ENCODE results near the gene FSIP1.

FSIP1 gene

GRCh38 chr15:39622660-39623516 is 159.8 kb downstream of the FSIP1 start:
- TF ChIP-seq POLR2AphosphoS5 (IDR thresholded peaks at IDR 0.05; ENCODE audit: low read depth, low read length): no peak
- no peak for TF ChIP-seq FOXP2 (optimal IDR thresholded peaks at IDR 0.05; ENCODE audit: borderline replicate concordance, extremely low read depth, extremely low read length, insufficient read depth)
- no peak for TF ChIP-seq SIN3A (IDR thresholded peaks at IDR 0.05; ENCODE audit: borderline replicate concordance, insufficient read depth, low read length)
- no peak for TF ChIP-seq TAF1 (IDR thresholded peaks at IDR 0.05; ENCODE audit: borderline replicate concordance, insufficient read depth, low read length)
- no peak for TF ChIP-seq REST (IDR thresholded peaks at IDR 0.05; ENCODE audit: insufficient read depth in 1 of 2, low read depth in 2 of 2, low read length in 2 of 2)

DNA sequence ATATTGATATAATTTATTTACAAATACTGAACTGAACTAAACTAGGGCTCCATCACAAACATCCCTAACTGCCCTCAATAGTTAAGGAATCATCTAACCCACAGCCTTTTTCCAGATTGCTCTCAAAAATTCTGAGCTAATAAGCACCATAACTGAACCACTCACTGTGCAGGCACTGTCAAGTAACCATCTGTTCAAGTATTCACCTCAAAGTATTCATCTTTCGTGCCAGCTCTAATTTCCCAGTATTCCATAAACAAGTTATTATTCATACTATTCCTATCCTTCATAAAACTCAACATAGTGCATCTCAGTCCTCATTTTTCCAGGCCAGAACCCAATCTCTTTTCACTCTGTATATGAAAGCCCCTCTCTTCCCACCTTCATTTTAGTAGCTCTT is 160.7 kb downstream of the FSIP1 start:
- TF ChIP-seq REST (IDR thresholded peaks at IDR 0.05; ENCODE audit: insufficient read depth in 1 of 2, low read depth in 2 of 2, low read length in 2 of 2) (no peak), TAF1 (IDR thresholded peaks at IDR 0.05; ENCODE audit: borderline replicate concordance, insufficient read depth, low read length) (no peak), SIN3A (IDR thresholded peaks at IDR 0.05; ENCODE audit: borderline replicate concordance, insufficient read depth, low read length) (no peak), POLR2AphosphoS5 (IDR thresholded peaks at IDR 0.05; ENCODE audit: low read depth, low read length) (no peak), FOXP2 (optimal IDR thresholded peaks at IDR 0.05; ENCODE audit: borderline replicate concordance, extremely low read depth, extremely low read length, insufficient read depth) (no peak)

- TF ChIP-seq FOXP2 (optimal IDR thresholded peaks at IDR 0.05; ENCODE audit: borderline replicate concordance, extremely low read depth, extremely low read length, insufficient read depth) (no peak), TAF1 (IDR thresholded peaks at IDR 0.05; ENCODE audit: borderline replicate concordance, insufficient read depth, low read length) (no peak), REST (IDR thresholded peaks at IDR 0.05; ENCODE audit: insufficient read depth in 1 of 2, low read depth in 2 of 2, low read length in 2 of 2) (no peak), POLR2AphosphoS5 (IDR thresholded peaks at IDR 0.05; ENCODE audit: low read depth, low read length) (no peak), SIN3A (IDR thresholded peaks at IDR 0.05; ENCODE audit: borderline replicate concordance, insufficient read depth, low read length) (no peak)
Observed at GRCh38 chr15:39621210-39621609, 161.4 kb downstream of the FSIP1 start.

- TF ChIP-seq FOXP2 (optimal IDR thresholded peaks at IDR 0.05; ENCODE audit: borderline replicate concordance, extremely low read depth, extremely low read length, insufficient read depth) (no peak), TAF1 (IDR thresholded peaks at IDR 0.05; ENCODE audit: borderline replicate concordance, insufficient read depth, low read length) (no peak), SIN3A (IDR thresholded peaks at IDR 0.05; ENCODE audit: borderline replicate concordance, insufficient read depth, low read length) (no peak)
Observed at GRCh38 chr15:39618063-39618823, 164.4 kb downstream of the FSIP1 start.

- TF ChIP-seq REST (IDR thresholded peaks at IDR 0.05; ENCODE audit: insufficient read depth in 1 of 2, low read depth in 2 of 2, low read length in 2 of 2) (no peak), POLR2AphosphoS5 (IDR thresholded peaks at IDR 0.05; ENCODE audit: low read depth, low read length) (no peak), FOXP2 (optimal IDR thresholded peaks at IDR 0.05; ENCODE audit: borderline replicate concordance, extremely low read depth, extremely low read length, insufficient read depth) (no peak), TAF1 (IDR thresholded peaks at IDR 0.05; ENCODE audit: borderline replicate concordance, insufficient read depth, low read length) (no peak), SIN3A (IDR thresholded peaks at IDR 0.05; ENCODE audit: borderline replicate concordance, insufficient read depth, low read length) (no peak)
Observed at GRCh38 chr15:39616731-39617455, 165.7 kb downstream of the FSIP1 start.
